Lower leg skin (tissue), 3 donors: ENCODE measurements around the gene FLNC.

Source experiments
- POLR2A ChIP-seq, 2 donors: fragments of 450-650 bp; IDR thresholded peaks; one replicate each; pipeline ENCODE4 v1.6.1; 2016 to 2017; ENCODE audit warnings: antibody characterized with exemption in 2 of 2, mild to moderate bottlenecking in 1 of 2, moderate library complexity in 1 of 2
- TF ChIP-seq, protein P1 (sequence below), 3 donors: fragments of 450-650 bp; IDR thresholded peaks; one replicate each; pipeline ENCODE4 v1.5.1; 2016; ENCODE audit warnings: antibody characterized with exemption in 3 of 3, mild to moderate bottlenecking in 3 of 3, moderate library complexity in 2 of 3

DNA sequence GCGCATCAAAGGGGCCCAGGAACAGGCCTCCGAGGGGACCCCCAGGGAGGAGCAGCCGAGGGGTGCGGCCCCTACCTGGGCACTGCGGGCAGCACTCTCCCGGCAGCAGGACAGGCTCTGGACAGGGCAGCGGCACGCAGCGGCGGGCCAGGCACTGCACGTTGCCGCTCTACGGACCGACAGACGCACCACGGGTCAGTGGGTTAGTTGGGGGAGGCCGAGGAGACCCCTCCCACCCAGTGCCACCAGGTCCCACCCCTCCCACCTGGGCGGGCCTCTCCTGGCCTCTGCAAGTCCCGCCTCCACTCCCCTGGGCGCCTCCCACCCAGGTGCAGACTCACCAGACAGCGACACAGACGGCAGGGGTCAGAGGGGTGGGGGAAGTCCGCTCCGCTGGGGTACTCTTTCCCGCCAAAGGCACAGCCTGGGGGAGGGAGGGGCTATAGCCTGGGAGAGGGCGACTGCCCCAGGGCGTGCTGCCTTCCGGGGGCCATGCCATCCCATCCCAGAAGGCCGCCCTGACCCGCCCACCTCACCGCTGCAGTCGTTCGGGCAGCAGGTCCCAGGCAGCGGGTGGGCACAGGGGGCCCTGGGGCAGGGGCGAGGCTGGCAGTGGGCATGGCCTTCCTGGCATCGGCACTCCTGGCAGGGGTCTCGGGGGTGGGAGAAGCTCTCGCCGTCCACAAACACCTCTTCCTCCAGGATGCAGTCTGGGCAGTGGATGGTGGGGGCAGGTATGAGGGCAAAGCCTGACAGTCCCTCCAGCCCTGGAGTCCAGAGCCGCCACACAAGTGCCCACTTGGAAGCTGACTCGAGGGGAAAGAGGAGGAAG is 61.1 kb downstream of the FLNC start:
- TF ChIP-seq POLR2A (IDR thresholded peaks at IDR 0.05): no peak
- TF ChIP-seq, protein P1, sequence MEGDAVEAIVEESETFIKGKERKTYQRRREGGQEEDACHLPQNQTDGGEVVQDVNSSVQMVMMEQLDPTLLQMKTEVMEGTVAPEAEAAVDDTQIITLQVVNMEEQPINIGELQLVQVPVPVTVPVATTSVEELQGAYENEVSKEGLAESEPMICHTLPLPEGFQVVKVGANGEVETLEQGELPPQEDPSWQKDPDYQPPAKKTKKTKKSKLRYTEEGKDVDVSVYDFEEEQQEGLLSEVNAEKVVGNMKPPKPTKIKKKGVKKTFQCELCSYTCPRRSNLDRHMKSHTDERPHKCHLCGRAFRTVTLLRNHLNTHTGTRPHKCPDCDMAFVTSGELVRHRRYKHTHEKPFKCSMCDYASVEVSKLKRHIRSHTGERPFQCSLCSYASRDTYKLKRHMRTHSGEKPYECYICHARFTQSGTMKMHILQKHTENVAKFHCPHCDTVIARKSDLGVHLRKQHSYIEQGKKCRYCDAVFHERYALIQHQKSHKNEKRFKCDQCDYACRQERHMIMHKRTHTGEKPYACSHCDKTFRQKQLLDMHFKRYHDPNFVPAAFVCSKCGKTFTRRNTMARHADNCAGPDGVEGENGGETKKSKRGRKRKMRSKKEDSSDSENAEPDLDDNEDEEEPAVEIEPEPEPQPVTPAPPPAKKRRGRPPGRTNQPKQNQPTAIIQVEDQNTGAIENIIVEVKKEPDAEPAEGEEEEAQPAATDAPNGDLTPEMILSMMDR (IDR thresholded peaks at IDR 0.05): no peak
